ENCODE data around the gene ANGEL1.

ANGEL1 gene

GRCh38 chr14:76767681-76768656, 44.7 kb downstream of the ANGEL1 start:
- H3K27me3 Mint-ChIP-seq (ENCODE audit: low read depth, poor library complexity) = peaks cover 4% of the 10 kb centered on the region
- no peak for DNase-seq
- no peaks in the 10 kb centered on the region for H3K9me3 Mint-ChIP-seq
- TF ChIP-seq, protein P1, sequence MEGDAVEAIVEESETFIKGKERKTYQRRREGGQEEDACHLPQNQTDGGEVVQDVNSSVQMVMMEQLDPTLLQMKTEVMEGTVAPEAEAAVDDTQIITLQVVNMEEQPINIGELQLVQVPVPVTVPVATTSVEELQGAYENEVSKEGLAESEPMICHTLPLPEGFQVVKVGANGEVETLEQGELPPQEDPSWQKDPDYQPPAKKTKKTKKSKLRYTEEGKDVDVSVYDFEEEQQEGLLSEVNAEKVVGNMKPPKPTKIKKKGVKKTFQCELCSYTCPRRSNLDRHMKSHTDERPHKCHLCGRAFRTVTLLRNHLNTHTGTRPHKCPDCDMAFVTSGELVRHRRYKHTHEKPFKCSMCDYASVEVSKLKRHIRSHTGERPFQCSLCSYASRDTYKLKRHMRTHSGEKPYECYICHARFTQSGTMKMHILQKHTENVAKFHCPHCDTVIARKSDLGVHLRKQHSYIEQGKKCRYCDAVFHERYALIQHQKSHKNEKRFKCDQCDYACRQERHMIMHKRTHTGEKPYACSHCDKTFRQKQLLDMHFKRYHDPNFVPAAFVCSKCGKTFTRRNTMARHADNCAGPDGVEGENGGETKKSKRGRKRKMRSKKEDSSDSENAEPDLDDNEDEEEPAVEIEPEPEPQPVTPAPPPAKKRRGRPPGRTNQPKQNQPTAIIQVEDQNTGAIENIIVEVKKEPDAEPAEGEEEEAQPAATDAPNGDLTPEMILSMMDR (IDR thresholded peaks at IDR 0.05) = no peak
- no peak overlapping the region for H3K4me3 Mint-ChIP-seq
- H3K36me3 Mint-ChIP-seq (ENCODE audit: low read depth) = peaks cover 10% of the 10 kb centered on the region
- no peak overlapping the region for H3K27ac Mint-ChIP-seq
- peaks cover 62% of the 10 kb centered on the region for H3K4me1 Mint-ChIP-seq

DNA sequence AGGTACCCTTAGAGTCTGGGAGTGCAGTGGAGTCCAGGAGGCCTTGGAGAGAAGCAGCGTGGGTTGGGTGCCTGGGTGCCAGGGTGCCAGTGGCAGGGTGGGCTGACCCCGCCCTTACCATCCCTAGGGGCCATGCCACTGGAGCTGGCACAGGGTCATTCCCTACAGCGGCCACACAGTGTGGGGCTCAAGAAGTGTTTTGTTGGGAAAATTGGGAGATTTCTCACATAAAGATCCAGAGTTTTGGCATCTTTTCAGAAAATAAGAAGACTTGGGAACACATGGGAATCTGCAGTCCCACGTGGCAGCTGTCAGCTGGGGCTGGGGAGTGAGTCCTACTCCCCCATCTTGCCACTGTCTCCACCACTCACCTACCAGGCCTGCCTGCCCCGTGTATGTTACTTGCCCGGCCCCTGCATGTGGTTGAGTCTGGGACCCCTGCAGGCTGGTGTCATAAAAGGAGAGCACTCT, 47.2 kb downstream of the ANGEL1 start:
- Mint-ChIP-seq H3K4me3 (no peak overlapping the region), H3K27me3 (ENCODE audit: low read depth, poor library complexity) (peaks cover 13% of the 10 kb centered on the region), H3K4me1 (peaks cover 54% of the 10 kb centered on the region), H3K27ac (no peak overlapping the region), H3K9me3 (no peaks in the 10 kb centered on the region), H3K36me3 (ENCODE audit: low read depth) (peaks cover 10% of the 10 kb centered on the region)
- DNase-seq = no peak
- TF ChIP-seq, protein P1 (IDR thresholded peaks at IDR 0.05) = no peak

- H3K27ac Mint-ChIP-seq = no peak overlapping the region
- peak overlapping the region; percentile 91 for H3K4me3 Mint-ChIP-seq
- peaks cover 22% of the 10 kb centered on the region for H3K27me3 Mint-ChIP-seq (ENCODE audit: low read depth, poor library complexity)
- H3K4me1 Mint-ChIP-seq = peaks cover 46% of the 10 kb centered on the region
- DNase-seq = no peak
- no peaks in the 10 kb centered on the region for H3K9me3 Mint-ChIP-seq
- H3K36me3 Mint-ChIP-seq (ENCODE audit: low read depth) = peaks cover 5% of the 10 kb centered on the region
- TF ChIP-seq, protein P1 (IDR thresholded peaks at IDR 0.05) = no peak
These were observed 49.3 kb downstream of the ANGEL1 start for GRCh38 chr14:76763096-76764041.

GRCh38 chr14:76762411-76763095, 50.1 kb downstream of the ANGEL1 start:
- Mint-ChIP-seq H3K36me3 (ENCODE audit: low read depth) (peaks cover 5% of the 10 kb centered on the region), H3K4me3 (peak overlapping the region; percentile 91), H3K27ac (no peak overlapping the region), H3K9me3 (no peaks in the 10 kb centered on the region), H3K4me1 (peaks cover 38% of the 10 kb centered on the region), H3K27me3 (ENCODE audit: low read depth, poor library complexity) (peaks cover 23% of the 10 kb centered on the region)
- no peak for DNase-seq
- TF ChIP-seq, protein P1 (IDR thresholded peaks at IDR 0.05) = no peak

DNA sequence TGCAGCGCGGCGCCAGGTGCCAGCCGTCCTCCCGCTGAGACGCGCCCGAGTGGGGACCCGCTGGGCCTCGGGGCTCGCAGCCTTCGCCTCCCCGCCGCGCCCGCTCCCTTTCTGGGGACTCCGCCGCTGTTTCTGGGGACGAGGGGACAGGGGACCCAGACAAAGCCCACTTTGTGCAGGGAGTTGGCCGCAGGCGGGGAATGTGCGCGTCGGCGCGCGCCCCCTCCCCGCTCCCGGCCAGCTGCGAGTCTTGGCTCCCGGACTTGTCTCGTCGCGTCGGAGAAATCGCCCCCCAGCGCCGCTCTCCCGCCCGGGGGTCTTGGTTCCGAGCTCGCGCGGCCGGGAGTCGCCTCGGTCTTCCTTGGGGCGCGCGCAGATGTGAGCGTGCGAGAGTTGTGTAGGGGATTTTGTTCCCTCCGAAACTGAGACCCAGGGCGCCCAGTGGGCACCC, 50.7 kb downstream of the ANGEL1 start:
- TF ChIP-seq, protein P1 (IDR thresholded peaks at IDR 0.05) = no peak
- H3K27me3 Mint-ChIP-seq (ENCODE audit: low read depth, poor library complexity) = peaks cover 23% of the 10 kb centered on the region
- peaks cover 35% of the 10 kb centered on the region for H3K4me1 Mint-ChIP-seq
- no peaks in the 10 kb centered on the region for H3K9me3 Mint-ChIP-seq
- peak; percentile 55 for DNase-seq
- H3K36me3 Mint-ChIP-seq (ENCODE audit: low read depth) = peaks cover 5% of the 10 kb centered on the region
- H3K27ac Mint-ChIP-seq = no peak overlapping the region
- H3K4me3 Mint-ChIP-seq = peak overlapping the region; percentile 91
